Measurements from ENCODE around the gene TTC9. TPM values are rescaled to one million over a fixed set of nuclear protein-coding genes. Genes with fewer than 3 reads are reported as not detected.

Gene TTC9
- total and polyA plus RNA-seq, 9 of the 15 experiments (the other 6 are each of a cell fraction or from before 2014, with no cell fraction given) = 0.07 TPM; not detected in 8

DNA sequence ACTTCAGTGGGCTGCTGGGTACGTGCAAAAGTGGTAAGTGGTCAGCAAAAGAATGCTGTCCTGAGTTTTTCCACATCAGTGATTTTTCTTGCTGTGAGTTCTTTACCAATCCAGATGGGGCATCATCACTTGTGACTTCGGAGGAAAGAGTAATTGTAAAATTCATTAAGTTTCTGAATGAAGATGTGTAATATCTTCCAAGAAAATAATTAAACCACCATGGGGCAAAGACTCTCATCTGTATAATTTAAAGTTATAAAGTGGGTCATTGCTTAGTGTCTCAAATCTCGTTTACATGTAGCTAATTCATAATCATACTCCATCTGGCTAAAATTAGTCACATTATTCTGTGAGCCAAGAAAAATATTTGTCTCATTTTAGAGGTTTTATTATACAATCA is 30.5 kb upstream of the TTC9 start:
- no peaks in the 10 kb centered on the region for H3K4me1 ChIP-seq (replicated peaks in 1 of 2; ENCODE audit: control insufficient read depth in 2 of 2, insufficient read depth in 2 of 2, low read length in 2 of 2)
- H3K27ac ChIP-seq (ENCODE audit: extremely low read depth, low read depth, low read length) = no peak overlapping the region
- no peak overlapping the region for H3K4me2 ChIP-seq (ENCODE audit: insufficient read depth, low read length)
- no peaks in the 10 kb centered on the region for H4K20me1 ChIP-seq (replicated peaks; ENCODE audit: control insufficient read depth, insufficient read depth, low read length)
- WGBS (ENCODE audit: insufficient coverage, low coverage, missing lambda C conversion rate) = 0% methylated on average over 3 of the region's 3 CpGs
- no TSS peak for BruUV-seq (replicated peaks)
- no peaks in the 10 kb centered on the region for H3K79me2 ChIP-seq (ENCODE audit: control insufficient read depth, insufficient read depth, low read length)
- no peak overlapping the region for H3K9ac ChIP-seq (ENCODE audit: insufficient read depth in 1 of 2, low read depth in 2 of 2, low read length in 2 of 2)
- H2AFZ ChIP-seq (ENCODE audit: low read depth, low read length) = no peak overlapping the region
- H3K36me3 ChIP-seq (ENCODE audit: control insufficient read depth, insufficient read depth, low read length) = no peaks in the 10 kb centered on the region
- ATAC-seq (no peak), FAIRE-seq (no peak), DNase-seq (ENCODE audit: extremely low read depth in 1 of 4, low spot score in 3 of 4) (no peak)
- intact Hi-C loops (cut with micrococcal nuclease) (no loop called here), in situ Hi-C loops (cut with MboI) (no loop called here)
- no peaks in the 10 kb centered on the region for H3K9me3 ChIP-seq (replicated peaks; ENCODE audit: control insufficient read depth, insufficient read depth, low read depth, low read length)
- H3K4me3 ChIP-seq = no peak overlapping the region
- H3K9me1 ChIP-seq (ENCODE audit: control insufficient read depth, insufficient read depth, low read length) = no peaks in the 10 kb centered on the region
- no peaks in the 10 kb centered on the region; a peak in 2 of 5 replicates for H3K27me3 ChIP-seq (ENCODE audit: control insufficient read depth in 2 of 2, insufficient read depth in 2 of 2, low read length in 2 of 2)
- POLR2A ChIA-PET = no interaction called here
- CTCF ChIA-PET (ENCODE audit: low intra/inter-chr PET ratio) = no interaction called here
- no peak for TF ChIP-seq MTF1 (CRISPR knock-in tag; IDR thresholded peaks at IDR 0.05; ENCODE audit: borderline replicate concordance)
- no peak for TF ChIP-seq ZNF644 (tag; IDR thresholded peaks at IDR 0.05; ENCODE audit: low read depth)
- TF ChIP-seq PCBP2 (IDR thresholded peaks at IDR 0.05; ENCODE audit: low read depth, low read length, poor library complexity, severe bottlenecking) = no peak
- no peak for TF ChIP-seq ZEB2 (IDR thresholded peaks at IDR 0.05)
- TF ChIP-seq BCOR (IDR thresholded peaks at IDR 0.05) = no peak
- TF ChIP-seq NBN (IDR thresholded peaks at IDR 0.05; ENCODE audit: low read depth) = no peak
- TF ChIP-seq ZNF780A (CRISPR knock-in tag; IDR thresholded peaks at IDR 0.05) = no peak
- TF ChIP-seq ZNF316 (IDR thresholded peaks at IDR 0.05) = no peak
- TF ChIP-seq HDAC6 (IDR thresholded peaks at IDR 0.05; ENCODE audit: low read depth, low read length) = no peak
- TF ChIP-seq MXI1 (IDR thresholded peaks at IDR 0.05; ENCODE audit: low read depth, low read length) = no peak
- no peak for TF ChIP-seq ZNF445 (CRISPR knock-in tag; IDR thresholded peaks at IDR 0.05; ENCODE audit: low read depth)
- TF ChIP-seq, protein P1, sequence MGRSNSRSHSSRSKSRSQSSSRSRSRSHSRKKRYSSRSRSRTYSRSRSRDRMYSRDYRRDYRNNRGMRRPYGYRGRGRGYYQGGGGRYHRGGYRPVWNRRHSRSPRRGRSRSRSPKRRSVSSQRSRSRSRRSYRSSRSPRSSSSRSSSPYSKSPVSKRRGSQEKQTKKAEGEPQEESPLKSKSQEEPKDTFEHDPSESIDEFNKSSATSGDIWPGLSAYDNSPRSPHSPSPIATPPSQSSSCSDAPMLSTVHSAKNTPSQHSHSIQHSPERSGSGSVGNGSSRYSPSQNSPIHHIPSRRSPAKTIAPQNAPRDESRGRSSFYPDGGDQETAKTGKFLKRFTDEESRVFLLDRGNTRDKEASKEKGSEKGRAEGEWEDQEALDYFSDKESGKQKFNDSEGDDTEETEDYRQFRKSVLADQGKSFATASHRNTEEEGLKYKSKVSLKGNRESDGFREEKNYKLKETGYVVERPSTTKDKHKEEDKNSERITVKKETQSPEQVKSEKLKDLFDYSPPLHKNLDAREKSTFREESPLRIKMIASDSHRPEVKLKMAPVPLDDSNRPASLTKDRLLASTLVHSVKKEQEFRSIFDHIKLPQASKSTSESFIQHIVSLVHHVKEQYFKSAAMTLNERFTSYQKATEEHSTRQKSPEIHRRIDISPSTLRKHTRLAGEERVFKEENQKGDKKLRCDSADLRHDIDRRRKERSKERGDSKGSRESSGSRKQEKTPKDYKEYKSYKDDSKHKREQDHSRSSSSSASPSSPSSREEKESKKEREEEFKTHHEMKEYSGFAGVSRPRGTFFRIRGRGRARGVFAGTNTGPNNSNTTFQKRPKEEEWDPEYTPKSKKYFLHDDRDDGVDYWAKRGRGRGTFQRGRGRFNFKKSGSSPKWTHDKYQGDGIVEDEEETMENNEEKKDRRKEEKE (IDR thresholded peaks at IDR 0.05; ENCODE audit: borderline replicate concordance in 1 of 2, control insufficient read depth in 1 of 2, low read depth in 2 of 2, low read length in 1 of 2) = no peak
- TF ChIP-seq SOX6 (IDR thresholded peaks at IDR 0.05) = no peak
- TF ChIP-seq, protein P2, sequence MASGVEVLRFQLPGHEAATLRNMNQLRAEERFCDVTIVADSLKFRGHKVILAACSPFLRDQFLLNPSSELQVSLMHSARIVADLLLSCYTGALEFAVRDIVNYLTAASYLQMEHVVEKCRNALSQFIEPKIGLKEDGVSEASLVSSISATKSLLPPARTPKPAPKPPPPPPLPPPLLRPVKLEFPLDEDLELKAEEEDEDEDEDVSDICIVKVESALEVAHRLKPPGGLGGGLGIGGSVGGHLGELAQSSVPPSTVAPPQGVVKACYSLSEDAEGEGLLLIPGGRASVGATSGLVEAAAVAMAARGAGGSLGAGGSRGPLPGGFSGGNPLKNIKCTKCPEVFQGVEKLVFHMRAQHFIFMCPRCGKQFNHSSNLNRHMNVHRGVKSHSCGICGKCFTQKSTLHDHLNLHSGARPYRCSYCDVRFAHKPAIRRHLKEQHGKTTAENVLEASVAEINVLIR (CRISPR knock-in tag; IDR thresholded peaks at IDR 0.05) = no peak
- TF ChIP-seq SETDB1 (IDR thresholded peaks at IDR 0.05; ENCODE audit: low read length) = no peak
- no peak for TF ChIP-seq CSDE1 (IDR thresholded peaks at IDR 0.05)
- no peak for TF ChIP-seq HMGN3 (IDR thresholded peaks at IDR 0.05; ENCODE audit: borderline replicate concordance, extremely low read depth, insufficient read length, low read depth, low read length)
